ENCODE results near the gene YWHAB.

Gene YWHAB

DNA sequence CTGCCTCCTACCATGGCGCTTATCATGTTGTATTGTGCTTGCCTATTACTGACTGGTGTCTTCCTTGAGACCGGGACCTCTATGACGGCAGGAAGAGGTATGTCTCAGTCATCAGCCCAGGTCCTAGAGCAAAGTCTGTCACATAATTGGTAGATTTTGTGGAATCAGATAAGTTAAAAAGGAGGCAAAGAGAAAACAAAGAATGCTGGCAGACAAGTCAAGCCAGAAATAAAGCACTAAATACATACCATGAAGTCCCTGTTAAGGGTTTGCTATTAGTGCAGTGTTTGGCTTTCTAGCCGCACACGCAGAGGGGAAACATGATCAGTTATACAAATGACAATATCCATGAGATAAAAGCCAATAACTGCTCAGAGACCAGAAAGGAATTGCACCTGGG lies 68.7 kb downstream of the YWHAB start:
- Histone ChIP-seq H3K4me1 (ENCODE audit: control insufficient read depth, insufficient read depth, low read depth, low read length) (peaks cover 2% of the 10 kb centered on the region), H3K14ac (ENCODE audit: low read length in 2 of 2) (no peak overlapping the region)
- WGBS = 98% methylated on average over 5 of the region's 5 CpGs

GRCh38 chr20:44955270-44955669 lies 69.8 kb downstream of the YWHAB start:
- 78% methylated on average over 2 of the region's 4 CpGs for whole genome bisulfite sequencing
- H2BK120ac ChIP-seq (ENCODE audit: low read depth, low read length) = no peak overlapping the region

More for the DNA sequence above, 68.7 kb downstream of the YWHAB start:
- no peak for DNase-seq
- no peak overlapping the region for H2BK12ac ChIP-seq (ENCODE audit: low read length in 2 of 2)
- no peak overlapping the region for H3K27ac ChIP-seq (ENCODE audit: low read length, poor library complexity, severe bottlenecking)
- no peak overlapping the region for H4K91ac ChIP-seq (ENCODE audit: low read length)
- no peak overlapping the region for H2BK5ac ChIP-seq (ENCODE audit: low read depth, low read length, poor library complexity, severe bottlenecking)
- H2AFZ ChIP-seq (ENCODE audit: low read depth, low read length) = no peak overlapping the region
- H2BK120ac ChIP-seq (ENCODE audit: low read depth, low read length) = no peak overlapping the region
- no peaks in the 10 kb centered on the region for H3K9me3 ChIP-seq (ENCODE audit: control insufficient read depth, low read length)
- no peak overlapping the region for H3K23ac ChIP-seq (ENCODE audit: low read length in 2 of 2)
- H3K18ac ChIP-seq (ENCODE audit: low read depth in 1 of 2, low read length in 2 of 2) = no peak overlapping the region
- H2BK15ac ChIP-seq (ENCODE audit: low read depth, poor library complexity, severe bottlenecking) = no peak overlapping the region
- H3K4me3 ChIP-seq (ENCODE audit: insufficient read depth in 1 of 2, low read depth in 1 of 2, low read length in 2 of 2) = no peak overlapping the region
- H3K4ac ChIP-seq (ENCODE audit: low read depth in 1 of 2, low read length in 2 of 2) = no peak overlapping the region
- H3K36me3 ChIP-seq (ENCODE audit: control insufficient read depth in 1 of 2, insufficient read depth in 2 of 2, low read depth in 1 of 2, low read length in 2 of 2) = peaks cover 41 to 80% of the 10 kb centered on the region in 2 experiments
- no peak overlapping the region for H3K4me2 ChIP-seq (ENCODE audit: low read length, poor library complexity, severe bottlenecking)
- H2AK5ac ChIP-seq (ENCODE audit: low read length, severe bottlenecking) = no peak overlapping the region
- H3K27me3 ChIP-seq (ENCODE audit: control insufficient read depth in 1 of 2, insufficient read depth in 1 of 2, low read length in 2 of 2) = no peaks in the 10 kb centered on the region
- H4K8ac ChIP-seq (ENCODE audit: low read length) = no peak overlapping the region
- H3K79me1 ChIP-seq (replicated peaks; ENCODE audit: low read length, poor library complexity, severe bottlenecking) = peaks cover 39% of the 10 kb centered on the region
- H3K9ac ChIP-seq (ENCODE audit: low read length) = no peak overlapping the region

GRCh38 chr20:44956410-44956809 lies 70.9 kb downstream of the YWHAB start:
- no peak overlapping the region for H3K18ac ChIP-seq (ENCODE audit: low read depth in 1 of 2, low read length in 2 of 2)
- no peak overlapping the region for H2BK5ac ChIP-seq (ENCODE audit: low read depth, low read length, poor library complexity, severe bottlenecking)
- H3K27me3 ChIP-seq (ENCODE audit: control insufficient read depth in 1 of 2, insufficient read depth in 1 of 2, low read length in 2 of 2) = no peaks in the 10 kb centered on the region
- no peaks in the 10 kb centered on the region for H3K9me3 ChIP-seq (ENCODE audit: control insufficient read depth, low read length)
- H2BK15ac ChIP-seq (ENCODE audit: low read depth, poor library complexity, severe bottlenecking) = no peak overlapping the region
- no peak overlapping the region for H2AFZ ChIP-seq (ENCODE audit: low read depth, low read length)
- no peak overlapping the region for H3K4ac ChIP-seq (ENCODE audit: low read depth in 1 of 2, low read length in 2 of 2)
- no peak overlapping the region for H2BK120ac ChIP-seq (ENCODE audit: low read depth, low read length)
- H3K4me3 ChIP-seq (ENCODE audit: insufficient read depth in 1 of 2, low read depth in 1 of 2, low read length in 2 of 2) = no peak overlapping the region
- no peak overlapping the region for H3K9ac ChIP-seq (ENCODE audit: low read length)
- H3K4me1 ChIP-seq (ENCODE audit: control insufficient read depth, insufficient read depth, low read depth, low read length) = peaks cover 2% of the 10 kb centered on the region
- peaks cover 38% of the 10 kb centered on the region for H3K79me1 ChIP-seq (replicated peaks; ENCODE audit: low read length, poor library complexity, severe bottlenecking)
- DNase-seq = no peak
- no peak overlapping the region for H4K8ac ChIP-seq (ENCODE audit: low read length)
- no peak overlapping the region for H3K23ac ChIP-seq (ENCODE audit: low read length in 2 of 2)
- no peak overlapping the region for H3K27ac ChIP-seq (ENCODE audit: low read length, poor library complexity, severe bottlenecking)
- H3K14ac ChIP-seq (ENCODE audit: low read length in 2 of 2) = no peak overlapping the region
- H3K4me2 ChIP-seq (ENCODE audit: low read length, poor library complexity, severe bottlenecking) = no peak overlapping the region
- H4K91ac ChIP-seq (ENCODE audit: low read length) = no peak overlapping the region
- no peak overlapping the region for H2AK5ac ChIP-seq (ENCODE audit: low read length, severe bottlenecking)
- 95% methylated on average over 3 of the region's 3 CpGs for WGBS
- peaks cover 29 to 58% of the 10 kb centered on the region in 2 experiments for H3K36me3 ChIP-seq (ENCODE audit: control insufficient read depth in 1 of 2, insufficient read depth in 2 of 2, low read depth in 1 of 2, low read length in 2 of 2)
- no peak overlapping the region for H2BK12ac ChIP-seq (ENCODE audit: low read length in 2 of 2)

More at GRCh38 chr20:44955270-44955669, 69.8 kb downstream of the YWHAB start:
- H3K9me3 ChIP-seq (ENCODE audit: control insufficient read depth, low read length) = no peaks in the 10 kb centered on the region
- peak overlapping the region; percentile 32 for H4K91ac ChIP-seq (ENCODE audit: low read length)
- no peak overlapping the region for H4K8ac ChIP-seq (ENCODE audit: low read length)
- no peak overlapping the region for H2BK5ac ChIP-seq (ENCODE audit: low read depth, low read length, poor library complexity, severe bottlenecking)
- H3K27ac ChIP-seq (ENCODE audit: low read length, poor library complexity, severe bottlenecking) = no peak overlapping the region
- H3K27me3 ChIP-seq (ENCODE audit: control insufficient read depth in 1 of 2, insufficient read depth in 1 of 2, low read length in 2 of 2) = no peaks in the 10 kb centered on the region
- DNase-seq = no peak
- no peak overlapping the region for H3K14ac ChIP-seq (ENCODE audit: low read length in 2 of 2)
- no peak overlapping the region for H3K4me3 ChIP-seq (ENCODE audit: insufficient read depth in 1 of 2, low read depth in 1 of 2, low read length in 2 of 2)
- no peak overlapping the region for H3K4me2 ChIP-seq (ENCODE audit: low read length, poor library complexity, severe bottlenecking)
- peaks cover 38% of the 10 kb centered on the region for H3K79me1 ChIP-seq (replicated peaks; ENCODE audit: low read length, poor library complexity, severe bottlenecking)
- no peak overlapping the region for H2BK15ac ChIP-seq (ENCODE audit: low read depth, poor library complexity, severe bottlenecking)
- peaks cover 2% of the 10 kb centered on the region for H3K4me1 ChIP-seq (ENCODE audit: control insufficient read depth, insufficient read depth, low read depth, low read length)
- H3K9ac ChIP-seq (ENCODE audit: low read length) = no peak overlapping the region
- H3K4ac ChIP-seq (ENCODE audit: low read depth in 1 of 2, low read length in 2 of 2) = no peak overlapping the region
- H2AK5ac ChIP-seq (ENCODE audit: low read length, severe bottlenecking) = no peak overlapping the region
- no peak overlapping the region for H2AFZ ChIP-seq (ENCODE audit: low read depth, low read length)
- H3K23ac ChIP-seq (ENCODE audit: low read length in 2 of 2) = no peak overlapping the region
- H3K18ac ChIP-seq (ENCODE audit: low read depth in 1 of 2, low read length in 2 of 2) = no peak overlapping the region
- H2BK12ac ChIP-seq (ENCODE audit: low read length in 2 of 2) = no peak overlapping the region
- H3K36me3 ChIP-seq (ENCODE audit: control insufficient read depth in 1 of 2, insufficient read depth in 2 of 2, low read depth in 1 of 2, low read length in 2 of 2) = peaks cover 37 to 70% of the 10 kb centered on the region in 2 experiments

Data from mesenchymal stem cell (in vitro differentiated cells and primary cell).